ENCODE data around the gene ALG14.
"Not testable (repeated sequence)": the region's sequence is repeated elsewhere in the genome, so short reads cannot be mapped to it uniquely, and the experiment has no call there.

Gene ALG14

GRCh38 chr1:95042286-95042685, 30.5 kb downstream of the ALG14 start:
- no peak for DNase-seq (ENCODE audit: low read depth in 3 of 3)

- DNase-seq (ENCODE audit: low read depth in 3 of 3): no peak
These were observed 31.1 kb downstream of the ALG14 start for GRCh38 chr1:95041491-95042165.

- DNase-seq (ENCODE audit: low read depth in 3 of 3): no peak
These were observed 32.7 kb downstream of the ALG14 start for GRCh38 chr1:95040032-95040525.

- DNase-seq (ENCODE audit: low read depth in 3 of 3): no peak
These were observed 33.3 kb downstream of the ALG14 start for GRCh38 chr1:95039360-95040031.

GRCh38 chr1:95035536-95035935, 37.2 kb downstream of the ALG14 start:
- no peak for DNase-seq (ENCODE audit: low read depth in 3 of 3)

GRCh38 chr1:95034506-95034905, 38.2 kb downstream of the ALG14 start:
- DNase-seq (ENCODE audit: low read depth in 3 of 3): no peak

- DNase-seq (ENCODE audit: low read depth in 3 of 3): no peak
These were observed 38.9 kb downstream of the ALG14 start for GRCh38 chr1:95033843-95034242.

GRCh38 chr1:95029532-95029931, 43.2 kb downstream of the ALG14 start:
- no peak for DNase-seq (ENCODE audit: low read depth in 3 of 3)

GRCh38 chr1:95028954-95029353, 43.8 kb downstream of the ALG14 start:
- DNase-seq (ENCODE audit: low read depth in 3 of 3): no peak

- DNase-seq (ENCODE audit: low read depth in 3 of 3): no peak
These were observed 45.7 kb downstream of the ALG14 start for GRCh38 chr1:95027046-95027445.

GRCh38 chr1:95023399-95024043, 49.2 kb downstream of the ALG14 start:
- DNase-seq (ENCODE audit: low read depth in 3 of 3): no peak

- DNase-seq (ENCODE audit: low read depth in 3 of 3): no peak
These were observed 50.2 kb downstream of the ALG14 start for GRCh38 chr1:95022644-95022926.

GRCh38 chr1:95021805-95022643, 50.7 kb downstream of the ALG14 start:
- no peak for DNase-seq (ENCODE audit: low read depth in 3 of 3)

GRCh38 chr1:95021119-95021518, 51.6 kb downstream of the ALG14 start:
- DNase-seq (ENCODE audit: low read depth in 3 of 3): no peak

GRCh38 chr1:95019466-95019865, 53.3 kb downstream of the ALG14 start:
- not testable (repeated sequence) for DNase-seq (ENCODE audit: low read depth in 3 of 3)

- no peak for DNase-seq (ENCODE audit: low read depth in 3 of 3)
These were observed 54.0 kb downstream of the ALG14 start for GRCh38 chr1:95018602-95019369.

- DNase-seq (ENCODE audit: low read depth in 3 of 3): no peak
These were observed 55.0 kb downstream of the ALG14 start for GRCh38 chr1:95017775-95018174.

GRCh38 chr1:95015076-95015475, 57.7 kb downstream of the ALG14 start:
- no peak for DNase-seq (ENCODE audit: low read depth in 3 of 3)

GRCh38 chr1:95013950-95014574, 58.7 kb downstream of the ALG14 start:
- DNase-seq (ENCODE audit: low read depth in 3 of 3): no peak

GRCh38 chr1:95012389-95012788, 60.4 kb downstream of the ALG14 start:
- DNase-seq (ENCODE audit: low read depth in 3 of 3): no peak

- DNase-seq (ENCODE audit: low read depth in 3 of 3): no peak
These were observed 62.6 kb downstream of the ALG14 start for GRCh38 chr1:95010158-95010557.
